Common myeloid progenitor, CD34-positive (primary cell): Measurements from ENCODE around the gene FBXO22.
A peak's percentile ranks its signal among the peaks of the same experiment; 100 is the strongest.
"Not testable (repeated sequence)": the region's sequence is repeated elsewhere in the genome, so short reads cannot be mapped to it uniquely, and the experiment has no call there.

Source experiments
- CTCF ChIA-PET: fragments of 350-600 bp; sonication (Branson Sonifier 250); formaldehyde crosslinking; loops from one replicate; lab custom pipeline; 2021; ENCODE audit warnings: antibody characterized with exemption; lab: Charles Lee
- POLR2A ChIA-PET: fragments of 350-600 bp; sonication (Branson Sonifier 250); formaldehyde crosslinking; loops from one replicate; lab custom pipeline; 2021; ENCODE audit warnings: antibody characterized with exemption; lab: Charles Lee
- DNase-seq, 3 donors: peaks; one replicate each; pipeline versions ENCODE4 v3.0.0 to v3.0.0-alpha.2; 2013
- H3K27ac ChIP-seq, 2 experiments: 1 replicate in 1 of 2; 2 replicates in 1 of 2; pipeline ENCODE4 v1.7.0; 2013; ENCODE audit warnings: inconsistent platforms in 2 of 2, low read length in 2 of 2, mild to moderate bottlenecking in 2 of 2, low read depth in 1 of 2, moderate library complexity in 1 of 2; ENCODE audit not compliant: severe bottlenecking in 2 of 2, insufficient read depth in 1 of 2, poor library complexity in 1 of 2
- H3K27me3 ChIP-seq, 5 experiments: replicated peaks in 2 of 5; 1 replicate in 3 of 5; 2 replicates in 2 of 5; pipeline versions ENCODE4 v1.6.1 to v1.7.0; 2013; ENCODE audit warnings: low read length in 4 of 5, mild to moderate bottlenecking in 2 of 5, moderate library complexity in 2 of 5, inconsistent platforms in 1 of 5; ENCODE audit not compliant: insufficient read depth in 5 of 5, control insufficient read depth in 4 of 5
- H3K36me3 ChIP-seq, 4 experiments: 1 replicate in 2 of 4; 2 replicates in 2 of 4; pipeline versions ENCODE4 v1.6.1 to v1.7.0; 2013; ENCODE audit warnings: low read length in 3 of 4, control low read depth in 1 of 4, mild to moderate bottlenecking in 1 of 4; ENCODE audit not compliant: control insufficient read depth in 4 of 4, insufficient read depth in 4 of 4
- H3K4me1 ChIP-seq, 4 experiments: 1 replicate in 3 of 4; 2 replicates in 1 of 4; pipeline versions ENCODE4 v1.6.1 to v1.7.1; 2013; ENCODE audit warnings: low read length in 3 of 4, mild to moderate bottlenecking in 3 of 4, control low read depth in 1 of 4, inconsistent platforms in 1 of 4, moderate library complexity in 1 of 4; ENCODE audit not compliant: control insufficient read depth in 4 of 4, insufficient read depth in 4 of 4; ENCODE audit errors: control extremely low read depth in 1 of 4
- H3K4me3 ChIP-seq, 7 experiments: 1 replicate in 4 of 7; 2 replicates in 3 of 7; pipeline versions ENCODE4 v1.5.1 to v1.7.0; 2013; ENCODE audit warnings: mild to moderate bottlenecking in 7 of 7, low read length in 6 of 7, moderate library complexity in 6 of 7, inconsistent platforms in 2 of 7, low read depth in 2 of 7, control low read depth in 1 of 7; ENCODE audit not compliant: insufficient read depth in 4 of 7, control insufficient read depth in 1 of 7; ENCODE audit errors: extremely low read depth in 1 of 7
- H3K9me3 ChIP-seq, 5 experiments: 1 replicate in 4 of 5; 2 replicates in 1 of 5; pipeline versions ENCODE4 v1.6.1 to v1.7.1; 2013; ENCODE audit warnings: low read length in 4 of 5, mild to moderate bottlenecking in 2 of 5, inconsistent platforms in 1 of 5, low read depth in 1 of 5, moderate library complexity in 1 of 5; ENCODE audit not compliant: control insufficient read depth in 4 of 5, insufficient read depth in 2 of 5; ENCODE audit errors: control extremely low read depth in 1 of 5
- WGBS: methylation state at CpG from one replicate; pipeline ENCODE4 v1.1.5; 2013; ENCODE audit not compliant: insufficient coverage; 5-methylcytosine and 5-hydroxymethylcytosine counted together

Gene FBXO22

DNA sequence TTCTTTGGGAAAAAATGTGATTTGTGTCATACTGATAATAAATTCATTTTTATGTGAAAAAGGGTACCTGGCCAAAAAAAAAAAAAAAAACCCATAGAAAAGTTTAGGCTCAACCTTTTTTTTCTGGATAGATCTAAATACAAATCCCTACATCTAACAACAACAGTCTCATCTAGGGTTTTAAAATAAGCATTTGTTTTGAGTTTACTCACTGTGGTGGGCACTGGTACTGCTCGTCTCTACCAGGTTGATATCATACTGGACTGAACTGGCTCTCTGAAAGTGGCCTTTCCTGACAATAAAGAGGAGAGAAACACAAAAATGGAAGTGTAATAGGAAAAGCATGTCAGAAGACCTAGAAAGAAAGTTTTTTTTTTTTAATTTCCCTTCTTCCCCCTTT is 52.0 kb downstream of the FBXO22 start:
- Histone ChIP-seq H3K9me3 (no peaks in the 10 kb centered on the region), H3K4me3 (no peak overlapping the region), H3K4me1 (no peaks in the 10 kb centered on the region), H3K27me3 (no peaks in the 10 kb centered on the region), H3K36me3 (no peaks in the 10 kb centered on the region), H3K27ac (no peak overlapping the region)
- WGBS, result 100% methylated on average over 1 of the region's 1 CpG
- ChIA-PET CTCF (interaction anchor here (1.6 kb wide), 1 partner anchor 10 kb away, joined by 4 read pairs; no protein-coding TSS in a partner anchor), POLR2A (interaction anchor here (0.5 kb wide), 1 partner anchor 1344 kb away, joined by 3 read pairs; no protein-coding TSS in a partner anchor)
- DNase-seq, result peak in 2 of 3 donors; percentile 4 to 5

DNA sequence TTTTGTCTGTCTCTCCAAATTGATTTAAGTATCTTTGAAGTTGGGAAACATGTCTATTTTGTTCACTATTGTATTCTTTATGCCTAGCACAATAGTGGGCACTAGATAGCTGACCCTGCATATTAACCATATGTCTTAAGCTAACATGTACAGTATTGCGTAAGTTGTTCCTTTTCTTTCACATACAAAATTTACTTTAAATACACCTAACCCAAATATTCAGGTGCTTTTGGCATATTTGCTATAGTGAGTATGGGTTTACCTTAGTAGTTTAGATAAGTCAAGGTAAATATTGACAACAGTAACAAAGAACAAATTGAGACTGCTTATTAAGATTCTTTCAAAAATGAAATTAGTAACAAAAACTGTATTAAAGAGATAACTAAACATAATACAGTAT is 57.7 kb downstream of the FBXO22 start:
- Histone ChIP-seq H3K27me3 (no peaks in the 10 kb centered on the region), H3K9me3 (peaks cover 0 to 1% (median 0%) of the 10 kb centered on the region in 5 experiments), H3K4me1 (no peaks in the 10 kb centered on the region), H3K4me3 (no peak overlapping the region), H3K36me3 (no peaks in the 10 kb centered on the region), H3K27ac (no peak overlapping the region)
- WGBS, result no CpG with 5 or more reads among the region's 1 CpG
- ChIA-PET CTCF (no interaction called here), POLR2A (no interaction called here)
- DNase-seq, result no peak

DNA sequence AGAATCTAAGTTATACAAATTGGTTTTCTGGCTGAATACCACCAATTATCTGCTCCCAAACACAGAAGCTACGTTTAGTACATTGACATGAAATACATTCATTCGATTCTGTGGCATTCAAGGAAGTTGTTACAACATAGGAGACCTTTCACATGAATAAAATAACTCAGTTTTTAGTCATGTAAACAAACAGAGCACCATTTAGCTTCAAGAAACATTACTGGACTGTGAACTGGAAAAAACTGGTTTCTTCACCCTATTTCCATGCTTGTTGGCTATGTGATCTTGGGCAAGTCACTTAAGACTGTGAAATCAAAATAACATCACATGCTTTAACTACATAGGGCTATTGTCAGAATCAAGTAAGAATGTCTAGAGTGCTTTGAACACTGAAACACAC is 62.4 kb downstream of the FBXO22 start:
- no peaks in the 10 kb centered on the region for H3K4me1 ChIP-seq
- no peak overlapping the region for H3K4me3 ChIP-seq
- CTCF ChIA-PET, result interaction anchor here (1.0 kb wide), 1 partner anchor 10 kb away, joined by 4 read pairs; no protein-coding TSS in a partner anchor
- 100% methylated on average over 1 of the region's 2 CpGs for WGBS
- no peaks in the 10 kb centered on the region for H3K36me3 ChIP-seq
- peaks cover 0 to 1% (median 0%) of the 10 kb centered on the region in 5 experiments for H3K9me3 ChIP-seq
- DNase-seq, result no peak
- H3K27me3 ChIP-seq, result no peaks in the 10 kb centered on the region
- H3K27ac ChIP-seq, result no peak overlapping the region
- POLR2A ChIA-PET, result no interaction called here

DNA sequence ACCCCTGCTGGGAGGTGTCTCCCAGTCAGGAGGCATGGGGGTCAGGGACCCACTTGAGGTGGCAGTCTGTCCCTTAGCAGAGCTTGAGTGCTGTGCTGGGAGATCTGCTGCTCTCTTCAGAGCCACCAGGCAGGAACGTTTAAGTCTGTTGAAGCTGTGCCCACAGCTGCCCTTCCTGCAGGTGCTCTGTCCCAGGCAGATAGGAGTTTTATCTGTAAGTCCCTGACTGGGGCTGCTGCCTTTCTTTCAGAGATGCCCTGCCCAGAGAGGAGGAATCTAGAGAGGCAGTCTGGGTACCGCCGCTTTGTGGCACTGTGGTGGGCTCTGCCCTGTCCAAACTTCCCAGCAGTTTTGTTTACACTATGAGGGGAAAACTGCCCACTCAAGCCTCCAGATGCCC is 73.1 kb downstream of the FBXO22 start:
- H3K4me3 ChIP-seq, H3K9me3 ChIP-seq, H3K4me1 ChIP-seq, H3K36me3 ChIP-seq, H3K27me3 ChIP-seq, H3K27ac ChIP-seq, POLR2A ChIA-PET: not testable (repeated sequence)
- DNase-seq, result peak in 1 of 3 donors; percentile 19
- 92% methylated on average over 3 of the region's 3 CpGs for WGBS
- CTCF ChIA-PET, result interaction anchor here (1.4 kb wide), 1 partner anchor 12 kb away, joined by 3 read pairs; no protein-coding TSS in a partner anchor

DNA sequence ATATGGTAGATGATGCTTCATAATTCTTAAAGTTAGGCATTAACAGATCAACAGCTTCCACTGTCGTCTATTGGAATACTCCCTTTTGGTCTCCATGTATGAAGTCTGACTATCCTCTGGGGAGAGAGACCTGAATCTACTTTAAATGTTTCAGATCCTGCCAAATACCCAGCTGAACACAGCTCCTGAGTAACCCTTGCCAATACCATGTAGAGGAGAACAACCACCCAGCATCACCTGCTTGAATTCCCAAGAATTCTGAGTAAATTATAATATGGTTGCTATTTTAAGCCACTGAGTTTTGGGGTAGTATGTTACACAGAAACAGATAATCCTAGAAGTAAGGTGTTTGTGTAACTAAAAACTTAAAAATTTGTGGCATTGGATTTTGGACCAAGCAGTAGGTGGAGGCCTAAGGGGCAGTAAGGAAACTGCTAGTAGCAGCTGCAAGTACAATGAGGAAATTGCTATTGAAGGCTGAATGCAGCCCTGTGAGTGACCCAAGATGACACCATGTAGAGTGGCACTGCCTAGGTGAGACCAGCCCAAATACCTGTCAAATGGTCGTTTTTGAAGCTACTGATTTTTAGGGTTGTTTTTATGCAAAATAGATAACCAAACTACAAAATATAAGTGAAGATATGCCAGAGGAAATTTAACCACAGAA is 77.6 kb downstream of the FBXO22 start:
- no peaks in the 10 kb centered on the region for H3K36me3 ChIP-seq
- H3K4me3 ChIP-seq, result no peak overlapping the region
- H3K9me3 ChIP-seq, result peaks cover 0 to 2% (median 0%) of the 10 kb centered on the region in 5 experiments
- H3K27ac ChIP-seq, result no peak overlapping the region
- H3K27me3 ChIP-seq, result no peaks in the 10 kb centered on the region
- 91% methylated on average over 1 of the region's 2 CpGs for WGBS
- ChIA-PET CTCF (no interaction called here), POLR2A (no interaction called here)
- no peak for DNase-seq
- H3K4me1 ChIP-seq, result no peaks in the 10 kb centered on the region

DNA sequence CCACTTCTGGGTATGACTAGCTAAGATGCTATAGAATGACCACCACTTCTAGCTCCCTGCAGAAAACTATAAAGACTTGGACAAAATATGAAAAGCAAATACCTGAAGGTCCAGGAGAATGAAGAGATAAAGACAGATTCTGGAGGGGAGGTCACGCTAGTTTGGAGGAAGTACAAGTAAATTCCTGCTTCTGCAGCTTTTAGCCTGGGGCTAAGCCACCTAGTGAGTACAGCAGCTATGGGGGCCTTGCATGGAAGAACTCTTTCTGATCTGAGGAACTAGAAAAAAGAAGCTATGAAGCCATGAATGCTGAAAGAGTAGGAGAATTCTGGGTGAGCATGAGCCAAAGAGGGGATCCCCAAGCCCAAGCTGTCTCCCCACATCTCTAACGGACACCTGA is 78.8 kb downstream of the FBXO22 start:
- H3K27ac ChIP-seq, result no peak overlapping the region
- ChIA-PET CTCF (no interaction called here), POLR2A (no interaction called here)
- H3K36me3 ChIP-seq, result no peaks in the 10 kb centered on the region
- no peaks in the 10 kb centered on the region for H3K27me3 ChIP-seq
- DNase-seq, result no peak
- WGBS, result 100% methylated on average over 1 of the region's 2 CpGs
- no peak overlapping the region for H3K4me3 ChIP-seq
- H3K9me3 ChIP-seq, result peaks cover 0 to 2% (median 0%) of the 10 kb centered on the region in 5 experiments
- no peaks in the 10 kb centered on the region for H3K4me1 ChIP-seq

DNA sequence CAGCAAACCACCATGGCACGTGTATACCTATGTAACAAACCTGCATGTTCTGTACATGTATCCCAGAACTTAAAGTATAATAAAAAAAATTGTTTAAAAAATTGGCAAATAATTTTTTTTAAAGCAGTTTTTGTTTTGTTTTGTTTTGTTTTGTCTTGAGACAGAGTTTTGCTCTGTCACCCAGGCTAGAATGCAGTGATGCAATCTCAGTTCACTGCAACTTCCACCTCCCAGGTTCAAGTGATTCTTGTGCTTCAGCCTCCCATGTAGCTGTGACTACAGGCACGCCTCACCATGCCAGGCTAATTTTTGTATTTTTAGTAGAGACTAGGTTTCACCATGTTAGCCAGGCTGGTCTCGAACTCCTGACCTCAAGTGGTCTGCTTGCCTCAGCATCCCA is 81.0 kb downstream of the FBXO22 start:
- H3K4me1 ChIP-seq, H3K4me3 ChIP-seq, DNase-seq, CTCF ChIA-PET, H3K27ac ChIP-seq, H3K36me3 ChIP-seq, H3K27me3 ChIP-seq, H3K9me3 ChIP-seq, POLR2A ChIA-PET: not testable (repeated sequence)
- WGBS, result 100% methylated on average over 1 of the region's 3 CpGs
